ENCODE measurements around the gene CADPS2.

Gene CADPS2

GRCh38 chr7:122626785-122627184, 259.5 kb downstream of the CADPS2 start:
- no peak for DNase-seq (ENCODE audit: low read depth)
- H3K4me3 ChIP-seq (ENCODE audit: low read depth, low read length): no peak overlapping the region
- TF ChIP-seq, protein P1, sequence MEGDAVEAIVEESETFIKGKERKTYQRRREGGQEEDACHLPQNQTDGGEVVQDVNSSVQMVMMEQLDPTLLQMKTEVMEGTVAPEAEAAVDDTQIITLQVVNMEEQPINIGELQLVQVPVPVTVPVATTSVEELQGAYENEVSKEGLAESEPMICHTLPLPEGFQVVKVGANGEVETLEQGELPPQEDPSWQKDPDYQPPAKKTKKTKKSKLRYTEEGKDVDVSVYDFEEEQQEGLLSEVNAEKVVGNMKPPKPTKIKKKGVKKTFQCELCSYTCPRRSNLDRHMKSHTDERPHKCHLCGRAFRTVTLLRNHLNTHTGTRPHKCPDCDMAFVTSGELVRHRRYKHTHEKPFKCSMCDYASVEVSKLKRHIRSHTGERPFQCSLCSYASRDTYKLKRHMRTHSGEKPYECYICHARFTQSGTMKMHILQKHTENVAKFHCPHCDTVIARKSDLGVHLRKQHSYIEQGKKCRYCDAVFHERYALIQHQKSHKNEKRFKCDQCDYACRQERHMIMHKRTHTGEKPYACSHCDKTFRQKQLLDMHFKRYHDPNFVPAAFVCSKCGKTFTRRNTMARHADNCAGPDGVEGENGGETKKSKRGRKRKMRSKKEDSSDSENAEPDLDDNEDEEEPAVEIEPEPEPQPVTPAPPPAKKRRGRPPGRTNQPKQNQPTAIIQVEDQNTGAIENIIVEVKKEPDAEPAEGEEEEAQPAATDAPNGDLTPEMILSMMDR (conservative IDR thresholded peaks at IDR 0.05; ENCODE audit: low read depth, low read length): no peak

GRCh38 chr7:122622682-122623081, 263.6 kb downstream of the CADPS2 start:
- no peak overlapping the region for H3K4me3 ChIP-seq (ENCODE audit: low read depth, low read length)
- no peak for DNase-seq (ENCODE audit: low read depth)
- TF ChIP-seq, protein P1 (conservative IDR thresholded peaks at IDR 0.05; ENCODE audit: low read depth, low read length): no peak

DNA sequence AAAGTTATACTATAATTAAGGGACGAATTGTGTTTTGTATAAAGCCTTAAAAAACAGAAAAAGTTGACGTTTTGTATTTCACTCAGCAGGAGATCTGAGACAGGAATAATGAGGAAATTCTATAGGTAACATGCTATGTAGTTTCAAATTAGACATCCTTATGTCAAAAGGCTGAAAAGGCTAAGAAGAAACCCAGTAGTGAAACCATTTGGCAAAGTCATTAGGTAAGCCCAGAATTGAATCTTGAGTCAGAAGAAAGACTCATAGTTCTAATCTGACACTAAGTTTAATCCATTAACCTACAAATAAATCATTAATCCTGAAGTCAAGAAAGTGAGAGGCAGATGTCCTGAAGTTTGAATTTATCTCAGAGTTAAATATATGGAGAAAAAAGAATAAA, 266.6 kb downstream of the CADPS2 start:
- TF ChIP-seq, protein P1 (conservative IDR thresholded peaks at IDR 0.05; ENCODE audit: low read depth, low read length): no peak

DNA sequence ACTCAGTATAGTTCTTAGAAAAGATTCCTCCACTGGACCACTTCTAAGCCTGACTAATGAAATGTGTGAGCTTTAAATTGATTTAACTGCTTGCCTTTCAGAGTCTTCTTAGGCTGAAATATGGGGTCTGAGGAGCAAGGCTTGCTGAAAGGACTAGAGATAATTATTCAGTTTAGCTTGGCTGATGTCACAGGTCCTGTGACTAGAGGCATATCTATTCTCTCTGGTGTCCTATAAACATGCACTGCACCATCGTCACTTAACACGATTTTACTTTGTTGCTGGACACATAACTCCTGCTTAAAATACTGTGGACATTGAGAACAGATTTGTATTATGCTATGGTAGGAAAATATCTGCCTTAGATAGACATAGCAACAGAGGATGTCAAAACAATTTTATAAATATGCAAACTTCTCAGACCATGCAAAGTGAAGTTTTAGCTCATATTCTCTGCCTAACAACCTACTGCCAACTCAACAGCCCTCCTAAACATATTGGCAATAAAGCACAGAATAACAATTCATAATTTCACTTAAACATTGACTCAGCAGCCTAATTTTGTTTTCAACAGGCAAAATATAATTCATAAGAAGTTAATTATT, 267.6 kb downstream of the CADPS2 start:
- DNase-seq (ENCODE audit: low read depth): no peak
- TF ChIP-seq, protein P1 (conservative IDR thresholded peaks at IDR 0.05; ENCODE audit: low read depth, low read length): no peak
- no peak overlapping the region for H3K4me3 ChIP-seq (ENCODE audit: low read depth, low read length)

More for the DNA sequence above, 266.6 kb downstream of the CADPS2 start:
- H3K4me3 ChIP-seq (ENCODE audit: low read depth, low read length): no peak overlapping the region
- DNase-seq (ENCODE audit: low read depth): no peak

DNA sequence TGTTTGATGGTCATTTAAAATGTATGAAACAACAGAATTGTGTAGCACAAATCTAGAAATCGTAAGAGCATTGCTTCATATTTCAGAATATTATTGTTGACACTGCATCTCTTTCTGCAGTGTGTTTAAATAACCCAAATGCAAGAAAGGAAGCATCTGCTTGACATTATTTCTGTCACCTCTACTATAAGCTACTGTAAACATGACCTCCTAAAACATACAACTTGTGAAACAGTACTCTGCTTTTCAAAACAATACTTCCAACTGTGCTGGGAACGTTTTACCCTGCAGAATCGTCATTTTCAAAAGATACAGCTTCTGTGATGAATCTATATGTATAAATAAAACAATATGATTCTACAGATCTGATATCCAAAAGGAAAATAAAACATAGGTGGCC, 269.3 kb downstream of the CADPS2 start:
- no peak overlapping the region for H3K4me3 ChIP-seq (ENCODE audit: low read depth, low read length)
- peak; percentile 63 for DNase-seq (ENCODE audit: low read depth)
- TF ChIP-seq, protein P1 (conservative IDR thresholded peaks at IDR 0.05; ENCODE audit: low read depth, low read length): no peak

GRCh38 chr7:122605929-122606328, 280.3 kb downstream of the CADPS2 start:
- no peak for DNase-seq (ENCODE audit: low read depth)
- H3K4me3 ChIP-seq (ENCODE audit: low read depth, low read length): no peak overlapping the region
- TF ChIP-seq, protein P1 (conservative IDR thresholded peaks at IDR 0.05; ENCODE audit: low read depth, low read length): no peak

- TF ChIP-seq, protein P1 (conservative IDR thresholded peaks at IDR 0.05; ENCODE audit: low read depth, low read length): no peak
Measured at GRCh38 chr7:122604251-122604650, 282.0 kb downstream of the CADPS2 start.

More at GRCh38 chr7:122604251-122604650, 282.0 kb downstream of the CADPS2 start:
- no peak for DNase-seq (ENCODE audit: low read depth)
- H3K4me3 ChIP-seq (ENCODE audit: low read depth, low read length): no peak overlapping the region
